Raji (cell line): Measurements from ENCODE around the gene BBS9.

ENCODE experiments used
- POLR2A ChIP-seq: IDR thresholded peaks from 2 replicates; pipeline ENCODE4 v1.6.1; 2011; ENCODE audit warnings: low read depth, low read length, control low read depth; ENCODE audit not compliant: insufficient read depth

BBS9 gene

GRCh38 chr7:33458581-33458980 lies 329.2 kb downstream of the BBS9 start:
- no peak for TF ChIP-seq POLR2A

- TF ChIP-seq POLR2A, result no peak
Observed at GRCh38 chr7:33459340-33459751, 330.0 kb downstream of the BBS9 start.

- TF ChIP-seq POLR2A, result no peak
Observed at GRCh38 chr7:33463131-33463530, 333.8 kb downstream of the BBS9 start.

- TF ChIP-seq POLR2A, result no peak
Observed at GRCh38 chr7:33466203-33466602, 336.8 kb downstream of the BBS9 start.

- TF ChIP-seq POLR2A, result no peak
Observed at GRCh38 chr7:33471636-33472242, 342.4 kb downstream of the BBS9 start.

GRCh38 chr7:33472348-33473025 lies 343.1 kb downstream of the BBS9 start:
- TF ChIP-seq POLR2A, result no peak

GRCh38 chr7:33477719-33478480 lies 348.5 kb downstream of the BBS9 start:
- TF ChIP-seq POLR2A, result no peak

GRCh38 chr7:33485747-33486493 lies 356.6 kb downstream of the BBS9 start:
- no peak for TF ChIP-seq POLR2A

GRCh38 chr7:33486633-33487032 lies 357.3 kb downstream of the BBS9 start:
- TF ChIP-seq POLR2A, result no peak

- TF ChIP-seq POLR2A, result no peak
Observed at GRCh38 chr7:33487998-33488682, 358.8 kb downstream of the BBS9 start.

GRCh38 chr7:33494474-33494873 lies 365.1 kb downstream of the BBS9 start:
- TF ChIP-seq POLR2A, result no peak

GRCh38 chr7:33495207-33495606 lies 365.8 kb downstream of the BBS9 start:
- TF ChIP-seq POLR2A, result no peak

- no peak for TF ChIP-seq POLR2A
Observed at GRCh38 chr7:33497051-33497450, 367.7 kb downstream of the BBS9 start.

GRCh38 chr7:33500703-33501701 lies 371.6 kb downstream of the BBS9 start:
- TF ChIP-seq POLR2A, result no peak
